WERI-Rb-1 (cell line): Measurements from ENCODE around the gene PDS5B.

Source experiments
- DNase-seq: peaks from one replicate; pipeline ENCODE4 v3.0.0-alpha.2; 2020
- H3K27ac ChIP-seq: fragments of 250-450 bp; sonication (Bioruptor Pico); 2 replicates; pipeline ENCODE4 v1.5.1; 2020; ENCODE audit warnings: mild to moderate bottlenecking, moderate library complexity
- H3K27me3 ChIP-seq: fragments of 250-450 bp; sonication (Bioruptor Pico); 2 replicates; pipeline ENCODE4 v1.5.1; 2021; ENCODE audit warnings: mild to moderate bottlenecking, low read depth, moderate library complexity; ENCODE audit not compliant: insufficient read depth, severe bottlenecking
- H3K36me3 ChIP-seq: fragments of 250-450 bp; sonication (Bioruptor Pico); 2 replicates; pipeline ENCODE4 v1.5.1; 2020; ENCODE audit warnings: mild to moderate bottlenecking, moderate library complexity
- H3K4me3 ChIP-seq: 2 replicates; pipeline ENCODE4 v1.5.1; 2011; ENCODE audit warnings: low read depth, mild to moderate bottlenecking, control low read depth, low read length
- H3K9me3 ChIP-seq: fragments of 250-450 bp; sonication (Bioruptor Pico); 2 replicates; pipeline ENCODE4 v1.5.1; 2021; ENCODE audit warnings: mild to moderate bottlenecking, moderate library complexity; ENCODE audit not compliant: severe bottlenecking
- CTCF ChIP-seq: IDR thresholded peaks from 2 replicates; pipeline ENCODE4 v1.5.1; 2011; ENCODE audit warnings: low read depth, mild to moderate bottlenecking, control low read depth, inconsistent platforms, low read length

Gene PDS5B

GRCh38 chr13:32592082-32592481 is 5.8 kb downstream of the PDS5B start:
- Histone ChIP-seq H3K4me3 (no peak overlapping the region), H3K36me3 (0 out of 2 replicates have a peak, but pooled peaks cover 2% of the 10 kb centered on the region), H3K27ac (no peak overlapping the region), H3K27me3 (no peaks in the 10 kb centered on the region), H3K9me3 (no peaks in the 10 kb centered on the region)
- DNase-seq = no peak
- no peak for TF ChIP-seq CTCF

GRCh38 chr13:32594157-32594738 is 8.0 kb downstream of the PDS5B start:
- no peak for DNase-seq
- H3K4me3 ChIP-seq = no peak overlapping the region
- no peak overlapping the region for H3K27ac ChIP-seq
- no peaks in the 10 kb centered on the region for H3K9me3 ChIP-seq
- H3K36me3 ChIP-seq = no peaks in the 10 kb centered on the region
- no peaks in the 10 kb centered on the region for H3K27me3 ChIP-seq
- no peak for TF ChIP-seq CTCF

- no peak overlapping the region for H3K27ac ChIP-seq
- no peak for TF ChIP-seq CTCF
- DNase-seq = no peak
- no peak overlapping the region for H3K4me3 ChIP-seq
- no peaks in the 10 kb centered on the region for H3K9me3 ChIP-seq
- H3K27me3 ChIP-seq = no peaks in the 10 kb centered on the region
- no peaks in the 10 kb centered on the region for H3K36me3 ChIP-seq
Measured at GRCh38 chr13:32595306-32595705, 9.1 kb downstream of the PDS5B start.

- no peaks in the 10 kb centered on the region for H3K9me3 ChIP-seq
- TF ChIP-seq CTCF = no peak
- no peaks in the 10 kb centered on the region for H3K27me3 ChIP-seq
- no peaks in the 10 kb centered on the region for H3K36me3 ChIP-seq
- no peak overlapping the region for H3K4me3 ChIP-seq
- DNase-seq = no peak
- no peak overlapping the region for H3K27ac ChIP-seq
Measured at GRCh38 chr13:32600890-32601289, 14.6 kb downstream of the PDS5B start.

- TF ChIP-seq CTCF = no peak
- DNase-seq = no peak
- Histone ChIP-seq H3K27me3 (no peaks in the 10 kb centered on the region), H3K27ac (no peak overlapping the region), H3K36me3 (no peaks in the 10 kb centered on the region; the same call in 1 of the 2 replicates), H3K4me3 (no peak overlapping the region), H3K9me3 (peaks cover 11% of the 10 kb centered on the region)
Measured at GRCh38 chr13:32609428-32609827, 23.2 kb downstream of the PDS5B start.

- H3K27me3 ChIP-seq = no peaks in the 10 kb centered on the region
- no peak for TF ChIP-seq CTCF
- no peaks in the 10 kb centered on the region; the same call in 1 of the 2 replicates for H3K36me3 ChIP-seq
- no peak for DNase-seq
- no peak overlapping the region for H3K4me3 ChIP-seq
- H3K27ac ChIP-seq = no peak overlapping the region
- H3K9me3 ChIP-seq = peaks cover 11% of the 10 kb centered on the region
Measured at GRCh38 chr13:32610538-32610937, 24.3 kb downstream of the PDS5B start.
